Rectal smooth muscle tissue (tissue), 1 donor: Measurements from ENCODE around the gene GPANK1.
A peak's percentile ranks its signal among the peaks of the same experiment; 100 is the strongest.

ENCODE experiments used
- H3K27ac ChIP-seq: one replicate; pipeline ENCODE4 v1.7.0; 2013; ENCODE audit warnings: low read depth, low read length, inconsistent platforms
- H3K27me3 ChIP-seq: one replicate; pipeline ENCODE4 v1.7.0; 2013; ENCODE audit warnings: low read length; ENCODE audit not compliant: control insufficient read depth, insufficient read depth
- H3K36me3 ChIP-seq: one replicate; pipeline ENCODE4 v1.7.0; 2013; ENCODE audit warnings: low read length; ENCODE audit not compliant: control insufficient read depth, insufficient read depth
- H3K4me1 ChIP-seq: one replicate; pipeline ENCODE4 v1.7.0; 2013; ENCODE audit warnings: low read length; ENCODE audit not compliant: control insufficient read depth, insufficient read depth
- H3K4me3 ChIP-seq: one replicate; pipeline ENCODE4 v1.7.0; 2013; ENCODE audit warnings: low read length
- H3K9ac ChIP-seq: one replicate; pipeline ENCODE4 v1.7.0; 2013; ENCODE audit warnings: low read length

GPANK1 gene

DNA sequence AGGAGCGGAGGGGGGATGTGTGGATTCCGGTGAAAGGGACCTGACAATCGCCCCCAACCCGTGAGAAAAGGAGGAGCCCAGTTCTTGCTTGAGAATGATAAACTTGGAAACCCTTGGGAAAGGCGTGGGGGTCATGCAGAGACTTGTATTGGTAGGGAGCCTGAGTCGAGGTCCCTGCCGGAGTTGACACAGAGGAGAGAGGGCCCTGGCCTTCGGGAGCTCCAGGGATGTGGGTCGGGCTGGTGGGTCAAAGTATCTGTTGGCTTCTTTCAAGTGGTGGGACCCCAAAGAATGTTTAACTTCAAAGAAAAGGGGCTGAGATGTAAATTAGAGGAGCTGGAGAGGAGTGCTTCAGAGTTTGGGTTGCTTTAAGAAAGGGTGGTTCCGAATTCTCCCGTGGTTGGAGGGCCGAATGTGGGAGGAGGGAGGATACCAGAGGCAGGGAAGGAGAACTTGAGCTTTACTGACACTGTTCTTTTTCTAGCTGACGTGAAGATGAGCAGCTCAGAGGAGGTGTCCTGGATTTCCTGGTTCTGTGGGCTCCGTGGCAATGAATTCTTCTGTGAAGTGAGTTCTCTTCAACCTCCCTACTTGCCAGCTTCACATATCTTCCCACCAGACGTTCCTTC lies 1.7 kb upstream of the GPANK1 start:
- peak overlapping the region; percentile 84 for H3K27ac ChIP-seq
- H3K4me3 ChIP-seq, result peak overlapping the region; percentile 73
- H3K27me3 ChIP-seq, result no peaks in the 10 kb centered on the region
- peaks cover 18% of the 10 kb centered on the region for H3K4me1 ChIP-seq
- peak overlapping the region; percentile 79 for H3K9ac ChIP-seq
- H3K36me3 ChIP-seq, result peaks cover 40% of the 10 kb centered on the region

DNA sequence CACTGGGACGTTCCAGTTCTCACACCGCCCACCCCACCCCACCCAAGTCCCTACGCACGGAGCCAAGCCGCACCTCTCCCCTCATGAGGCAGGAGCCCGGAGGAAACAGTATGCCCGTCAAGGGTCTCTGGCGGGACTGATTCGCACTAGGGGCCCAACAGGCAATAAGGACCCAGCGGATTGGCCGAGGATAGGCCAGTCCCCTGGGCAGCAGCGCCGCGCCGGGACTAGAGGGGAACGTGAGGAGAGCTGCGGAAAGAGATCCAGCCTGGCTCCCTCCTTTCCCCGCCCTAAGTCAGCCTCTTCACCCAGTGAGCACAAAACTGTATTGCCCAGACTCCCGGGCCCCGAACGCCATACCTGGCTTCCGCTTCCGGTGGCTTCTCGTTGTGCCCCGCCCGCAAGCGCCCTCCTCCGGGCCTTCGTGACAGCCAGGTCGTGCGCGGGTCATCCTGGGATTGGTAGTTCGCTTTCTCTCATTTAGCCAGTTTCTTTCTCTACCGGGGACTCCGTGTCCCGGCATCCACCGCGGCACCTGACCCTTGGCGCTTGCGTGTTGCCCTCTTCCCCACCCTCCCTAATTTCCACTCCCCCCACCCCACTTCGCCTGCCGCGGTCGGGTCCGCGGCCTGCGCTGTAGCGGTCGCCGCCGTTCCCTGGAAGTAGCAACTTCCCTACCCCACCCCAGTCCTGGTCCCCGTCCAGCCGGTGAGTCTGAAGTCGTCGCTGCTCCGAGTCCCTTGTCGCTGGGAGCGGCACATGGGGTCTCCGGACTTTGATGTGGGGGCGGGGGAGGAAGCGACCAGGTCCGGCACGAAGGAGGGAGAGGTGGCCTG lies 922 bp upstream of the GPANK1 start, which contains the start of gene CSNK2B:
CSNK2B (plus strand) TSS at position 580 of the 836 bp plus-strand sequence. CDS start 752 bp downstream, outside the sequence.
- Histone ChIP-seq H3K9ac (peak within 1 kb of the TSS; percentile 79), H3K27ac (peak within 1 kb of the TSS; percentile 90), H3K27me3 (no peaks in the 10 kb centered on the region), H3K4me1 (peaks cover 18% of the 10 kb centered on the region), H3K4me3 (peak within 1 kb of the TSS; percentile 73), H3K36me3 (peaks cover 33% of the 10 kb centered on the region)

DNA sequence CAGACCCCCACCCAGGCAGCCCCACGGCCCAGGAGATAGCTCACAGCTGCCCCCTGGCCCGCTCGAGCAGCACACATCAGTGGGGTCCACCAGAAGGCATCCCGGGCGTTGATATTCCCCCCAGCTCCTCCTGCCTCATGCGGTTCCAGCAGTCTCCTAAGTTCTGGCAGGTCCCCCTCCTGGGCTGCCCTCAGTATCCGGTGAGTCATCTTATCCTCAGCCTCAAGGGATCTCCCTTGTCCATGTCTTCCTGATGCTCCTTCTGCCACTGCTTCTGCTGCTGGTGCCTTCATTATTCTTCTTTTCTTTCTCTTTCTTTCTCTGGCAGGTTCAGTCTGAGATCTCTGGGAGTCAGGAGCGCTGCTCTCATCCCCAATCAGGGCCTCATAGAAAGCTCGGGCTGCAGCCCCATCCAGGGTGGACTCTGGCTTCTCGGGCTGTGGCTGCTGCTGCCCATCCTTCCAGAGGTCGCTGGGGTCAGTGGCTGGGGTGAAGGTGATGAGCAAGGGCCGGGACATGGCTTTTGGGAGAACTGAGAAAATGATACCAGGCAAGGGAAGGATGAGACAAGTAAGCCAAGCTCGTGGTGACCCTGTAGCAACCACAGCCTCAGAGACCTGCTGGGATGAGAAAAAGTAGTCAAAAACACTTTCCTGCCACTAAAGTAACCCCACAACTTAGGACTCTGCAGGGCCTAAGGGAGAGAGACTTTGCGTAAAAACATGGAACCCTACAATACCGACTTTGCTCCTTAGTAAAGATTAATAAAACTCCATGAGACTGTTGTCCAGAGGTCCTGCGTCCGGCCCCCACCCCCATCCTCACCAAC lies 622 bp downstream of the GPANK1 start:
- H3K27ac ChIP-seq, result peak overlapping the region; percentile 90
- peaks cover 19% of the 10 kb centered on the region for H3K36me3 ChIP-seq
- no peaks in the 10 kb centered on the region for H3K27me3 ChIP-seq
- peaks cover 26% of the 10 kb centered on the region for H3K4me1 ChIP-seq
- peak overlapping the region; percentile 42 for H3K9ac ChIP-seq
- H3K4me3 ChIP-seq, result peak overlapping the region; percentile 73

DNA sequence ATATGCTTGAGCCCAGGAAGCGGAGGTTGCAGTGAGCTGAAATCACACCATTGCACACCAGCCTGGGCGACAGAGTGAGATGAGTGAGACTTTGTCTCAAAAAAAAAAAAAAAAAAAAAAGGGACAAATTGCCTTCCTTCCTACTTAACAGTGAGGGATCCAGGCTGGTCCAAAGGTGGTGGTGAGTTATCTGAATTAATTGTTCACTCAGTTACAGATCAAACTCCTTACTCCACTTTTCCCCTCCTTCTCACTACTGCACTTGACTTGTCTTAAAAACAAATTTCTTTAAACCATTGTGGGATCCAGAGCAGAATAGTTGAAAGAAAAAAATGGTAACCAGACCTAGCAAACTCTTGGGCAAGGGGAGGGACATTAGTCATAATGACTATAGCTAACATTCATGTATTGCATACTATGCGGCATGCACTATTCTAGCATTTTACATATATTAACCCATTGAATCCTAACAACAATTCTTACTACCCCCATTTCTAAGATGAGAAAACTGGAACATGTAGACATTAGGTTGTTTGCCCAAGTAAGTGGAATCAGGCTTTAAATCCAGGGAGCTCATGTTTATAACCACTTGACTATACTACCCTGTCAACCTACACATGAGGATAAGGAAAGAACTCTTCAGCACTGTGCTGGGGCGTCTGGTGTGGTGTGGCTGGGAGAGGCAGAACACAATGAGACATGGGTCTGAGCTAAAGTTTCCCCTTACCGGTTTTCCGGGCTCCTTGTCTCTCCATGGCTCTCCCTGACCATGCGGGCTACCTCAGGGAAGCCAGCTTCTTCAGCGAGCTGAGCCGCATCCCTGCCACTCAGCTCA lies 1.5 kb downstream of the GPANK1 start:
- peaks cover 33% of the 10 kb centered on the region for H3K4me1 ChIP-seq
- no peaks in the 10 kb centered on the region for H3K27me3 ChIP-seq
- peak overlapping the region; percentile 42 for H3K9ac ChIP-seq
- H3K4me3 ChIP-seq, result peak overlapping the region; percentile 73
- H3K27ac ChIP-seq, result peak overlapping the region; percentile 90
- H3K36me3 ChIP-seq, result peaks cover 11% of the 10 kb centered on the region

DNA sequence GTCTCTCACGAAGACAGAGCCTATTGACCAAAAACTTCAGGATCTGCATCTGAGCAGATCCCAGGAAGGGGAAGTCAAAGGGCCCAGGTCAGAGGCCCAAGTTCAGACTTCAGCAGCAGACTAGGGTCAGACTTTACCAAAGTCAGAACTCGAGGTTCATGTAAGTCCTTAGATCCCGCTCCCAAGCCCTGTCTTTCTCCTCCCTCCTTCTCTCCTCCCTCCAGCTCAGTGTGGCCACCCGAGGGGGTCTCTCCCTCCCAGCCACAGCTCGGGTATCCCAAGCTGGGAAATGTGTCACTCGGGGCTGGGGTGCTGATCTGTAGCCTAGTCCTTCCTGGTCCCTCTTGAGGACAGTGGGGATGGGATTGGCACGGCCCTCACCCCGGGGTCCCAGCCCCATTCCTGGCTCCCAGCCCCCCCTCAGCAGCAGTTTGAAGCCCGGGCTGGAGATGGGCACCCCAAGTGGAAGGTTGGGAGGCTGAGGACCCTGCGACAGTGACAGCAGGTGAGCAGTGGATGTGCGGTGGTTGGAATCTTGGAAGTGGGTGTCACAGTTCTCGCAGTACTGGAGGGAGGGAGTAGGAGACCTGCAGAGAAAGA lies 2.6 kb downstream of the GPANK1 start:
- H3K4me1 ChIP-seq, result peaks cover 34% of the 10 kb centered on the region

DNA sequence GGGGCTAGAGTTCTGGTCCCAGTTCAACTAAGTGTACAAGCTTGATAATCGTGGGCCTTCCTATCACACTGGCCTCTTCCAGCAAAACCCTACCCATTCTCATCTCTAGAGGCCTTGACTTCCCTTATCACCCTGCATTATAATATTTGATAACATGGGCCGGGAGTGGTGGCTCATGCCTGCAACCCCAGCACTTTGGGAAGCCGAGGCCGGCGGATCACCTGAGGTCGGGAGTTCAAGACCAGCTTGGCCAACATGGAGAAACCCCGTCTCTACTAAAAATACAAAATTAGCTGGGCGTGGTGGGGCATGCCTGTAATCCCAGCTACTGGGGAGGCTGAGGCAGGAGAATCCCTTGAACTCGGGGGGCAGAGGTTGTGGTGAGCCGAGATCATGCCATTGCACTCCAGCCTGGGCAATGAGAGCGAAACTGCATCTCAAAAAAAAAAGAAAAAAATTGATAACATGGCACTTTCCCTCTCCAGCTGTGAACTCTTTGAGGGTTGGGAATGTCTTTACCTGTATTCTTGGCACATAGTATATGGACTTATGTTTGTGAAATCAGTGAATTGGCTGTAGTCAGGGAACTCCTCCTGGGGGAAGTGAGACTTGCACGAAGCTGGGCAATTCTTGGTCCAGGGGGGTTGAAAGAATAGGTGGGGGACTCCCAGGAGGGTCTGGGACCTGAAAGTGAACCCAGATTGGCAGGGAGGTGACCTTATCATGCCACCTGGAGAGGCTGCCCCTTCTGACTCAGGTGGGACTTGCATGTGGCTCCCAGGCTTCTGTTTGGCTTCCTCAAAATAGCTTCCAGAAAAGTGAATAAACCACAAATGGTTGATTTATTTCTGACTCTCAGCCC lies 3.3 kb downstream of the GPANK1 start:
- Histone ChIP-seq H3K9ac (no peak overlapping the region), H3K27ac (peak overlapping the region; percentile 89), H3K36me3 (peaks cover 6% of the 10 kb centered on the region), H3K4me3 (peak overlapping the region; percentile 95), H3K4me1 (peaks cover 29% of the 10 kb centered on the region), H3K27me3 (no peaks in the 10 kb centered on the region)

More for the DNA sequence above, 2.6 kb downstream of the GPANK1 start:
- H3K36me3 ChIP-seq, result peaks cover 3% of the 10 kb centered on the region
- no peaks in the 10 kb centered on the region for H3K27me3 ChIP-seq
- H3K9ac ChIP-seq, result no peak overlapping the region
- no peak overlapping the region for H3K4me3 ChIP-seq
- no peak overlapping the region for H3K27ac ChIP-seq

DNA sequence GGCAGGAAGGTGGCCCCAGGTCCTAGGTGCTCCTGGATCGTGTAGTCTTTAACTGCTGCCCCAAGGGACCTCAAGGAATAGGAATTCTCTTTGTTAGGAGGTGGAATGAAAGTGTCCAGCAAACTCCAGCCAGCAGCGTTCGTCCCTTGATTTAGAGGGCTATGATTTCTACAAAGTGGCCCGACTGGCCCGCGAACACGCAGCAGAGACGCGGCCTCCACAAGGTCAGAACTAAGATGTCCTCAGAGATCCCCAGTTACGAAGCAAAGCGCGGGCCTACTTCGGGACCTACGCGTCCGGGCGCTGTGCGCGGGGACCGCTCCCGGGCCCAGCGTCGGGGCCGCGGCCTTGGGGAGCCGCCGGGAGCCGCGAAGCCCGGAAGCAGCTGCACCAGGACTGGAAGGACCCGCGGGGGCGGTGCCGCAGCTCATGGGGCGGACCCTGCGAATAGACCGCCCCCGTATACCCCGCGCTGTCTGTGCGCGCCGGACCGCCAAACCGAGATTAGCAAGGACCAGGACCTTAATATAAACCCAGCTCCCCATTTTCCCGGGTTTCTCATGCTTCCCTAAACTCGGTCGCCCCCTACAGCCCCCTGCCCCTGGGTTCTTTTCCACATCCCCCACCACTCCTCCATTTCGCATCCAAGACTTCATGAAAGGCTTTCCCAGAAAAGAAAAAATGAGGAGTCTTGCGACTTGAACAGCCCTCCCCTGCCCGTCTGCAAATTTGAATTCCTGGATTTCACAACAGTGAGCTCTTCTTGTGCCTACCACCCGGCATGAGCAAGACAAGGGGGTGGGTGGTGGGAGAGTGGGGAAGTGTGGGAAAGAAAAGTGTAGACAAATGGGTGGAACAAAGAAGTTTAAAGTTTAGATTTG lies 4.2 kb downstream of the GPANK1 start, which contains the start of gene C6orf47:
C6orf47 (minus strand) TSS at position 398 of the 881 bp plus-strand sequence. CDS start 831 bp downstream, outside the sequence.
- Histone ChIP-seq H3K36me3 (peaks cover 8% of the 10 kb centered on the region), H3K4me3 (peak within 1 kb of the TSS; percentile 95), H3K4me1 (peaks cover 29% of the 10 kb centered on the region), H3K27me3 (no peaks in the 10 kb centered on the region), H3K27ac (peak within 1 kb of the TSS; percentile 89), H3K9ac (peak within 1 kb of the TSS; percentile 93)

DNA sequence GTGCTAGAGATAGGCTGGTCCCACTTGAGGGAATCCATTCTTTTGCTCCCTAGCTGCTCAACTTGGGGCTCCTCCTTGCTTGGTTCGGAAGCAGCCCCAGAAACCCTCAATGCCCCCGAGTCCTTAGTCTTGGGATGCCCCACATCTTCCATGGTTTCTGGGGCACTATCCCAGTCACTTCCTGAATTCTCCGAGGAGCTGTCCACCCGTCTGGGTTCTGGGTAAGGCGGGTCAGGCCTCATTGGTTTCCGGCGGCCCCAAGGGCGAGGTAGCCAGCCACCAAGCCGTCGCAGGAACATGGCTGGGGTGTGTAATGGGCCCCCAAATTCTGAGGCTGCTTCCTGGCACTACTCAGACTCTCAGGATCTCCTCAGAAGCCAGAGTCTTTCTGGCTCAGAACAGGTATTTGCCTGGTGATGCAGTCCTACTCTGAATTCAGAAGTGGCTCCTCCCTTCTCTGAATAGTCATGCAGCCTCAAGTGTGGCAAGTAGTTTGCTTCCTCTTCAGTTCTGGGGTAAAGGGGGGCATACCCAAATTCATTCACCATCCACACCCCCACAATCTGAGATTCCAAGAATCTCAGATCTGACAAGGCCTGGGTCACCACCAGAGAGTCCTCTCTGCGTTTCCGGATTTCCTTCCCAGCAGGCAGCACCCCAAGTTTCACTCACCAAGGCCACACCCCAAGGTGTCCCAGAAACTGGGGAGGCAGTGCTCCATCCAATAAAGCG lies 5.0 kb downstream of the GPANK1 start:
- Histone ChIP-seq H3K4me3 (peak overlapping the region; percentile 95), H3K27ac (peak overlapping the region; percentile 89), H3K4me1 (peaks cover 29% of the 10 kb centered on the region), H3K36me3 (peaks cover 8% of the 10 kb centered on the region), H3K9ac (peak overlapping the region; percentile 93), H3K27me3 (no peaks in the 10 kb centered on the region)

DNA sequence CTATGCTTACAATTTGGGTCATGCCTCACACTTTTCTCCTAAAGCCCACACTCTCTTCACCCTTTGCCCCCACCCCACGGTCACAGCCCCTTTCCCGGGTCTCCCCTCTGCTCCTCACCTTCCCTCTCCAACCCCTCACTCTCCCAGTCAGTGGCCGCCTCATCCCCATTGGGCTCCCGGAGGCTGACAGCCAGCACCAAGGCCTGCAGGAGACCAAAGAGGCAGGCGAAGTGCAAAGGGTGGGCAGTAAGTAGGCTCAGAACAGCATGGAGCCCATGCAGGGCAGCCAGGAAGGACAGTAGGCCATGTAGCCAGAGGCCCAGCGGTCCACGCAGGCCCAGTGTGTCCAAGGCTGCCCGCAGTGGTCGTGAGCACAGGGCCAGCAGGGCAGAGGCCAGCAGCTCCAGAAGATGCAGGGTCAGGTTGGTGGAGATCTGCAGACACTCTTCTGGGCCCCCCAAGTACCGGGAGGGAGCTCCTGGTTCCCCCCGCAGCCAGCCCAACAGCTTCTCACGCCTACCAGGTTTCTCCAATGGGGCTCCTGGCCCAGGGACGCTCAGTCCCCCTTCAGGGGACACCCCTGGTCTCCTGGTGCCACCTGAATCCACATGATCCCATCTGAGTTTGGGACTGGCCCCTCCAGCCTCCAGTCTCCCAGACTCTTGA lies 5.7 kb downstream of the GPANK1 start:
- Histone ChIP-seq H3K27me3 (no peaks in the 10 kb centered on the region), H3K36me3 (peaks cover 8% of the 10 kb centered on the region), H3K4me3 (peak overlapping the region; percentile 95), H3K27ac (peak overlapping the region; percentile 89), H3K4me1 (peaks cover 25% of the 10 kb centered on the region), H3K9ac (no peak overlapping the region)
